Measurements from ENCODE around the gene F10. TPM values are rescaled to one million over a fixed set of nuclear protein-coding genes. Genes with fewer than 3 reads are reported as not detected.

Gene F10
- total and polyA plus RNA-seq, 2 donors (not counting 3 experiments of a cell fraction or from before 2014, with no cell fraction given), result 0.25 TPM; not detected in 1

DNA sequence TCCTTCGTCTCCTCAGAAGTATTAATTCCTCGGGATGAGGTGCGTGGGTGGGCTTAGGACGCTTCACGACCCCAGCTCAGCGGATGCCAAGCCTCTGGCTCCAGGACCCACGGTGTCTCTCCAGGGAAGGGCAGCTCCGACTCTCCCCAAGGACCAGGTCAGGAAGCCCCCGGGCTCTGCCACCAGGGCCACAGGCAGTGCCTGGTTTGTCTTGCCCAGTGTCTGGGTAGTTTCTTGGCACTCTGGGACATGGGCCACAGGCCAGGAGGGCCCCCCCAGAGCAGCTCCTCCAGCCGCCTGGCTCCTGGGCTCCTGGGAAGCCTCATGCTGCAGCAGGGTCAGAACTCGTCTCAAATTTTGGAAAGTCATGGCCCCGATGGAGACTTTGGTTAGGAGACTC, 38.4 kb downstream of the F10 start:
- no peak for FAIRE-seq
- TF ChIP-seq POLR2AphosphoS5 (IDR thresholded peaks at IDR 0.05; ENCODE audit: insufficient read depth, low read depth, low read length) (no peak), GATA2 (IDR thresholded peaks at IDR 0.05; ENCODE audit: insufficient read depth, insufficient read length, low read depth, low read length) (no peak), JUN (IDR thresholded peaks at IDR 0.05; ENCODE audit: borderline replicate concordance, insufficient read depth, insufficient read length, low read depth) (no peak), POLR2A (IDR thresholded peaks at IDR 0.05; ENCODE audit: low read depth, low read length) (no peak), EZH2 (IDR thresholded peaks at IDR 0.05; ENCODE audit: borderline replicate concordance, low read depth, low read length, severe bottlenecking) (no peak), MYC (IDR thresholded peaks at IDR 0.05; ENCODE audit: low read depth, low read length) (no peak), FOS (IDR thresholded peaks at IDR 0.05; ENCODE audit: borderline replicate concordance, insufficient read depth, low read length) (no peak)
- TF ChIP-seq, protein P1, sequence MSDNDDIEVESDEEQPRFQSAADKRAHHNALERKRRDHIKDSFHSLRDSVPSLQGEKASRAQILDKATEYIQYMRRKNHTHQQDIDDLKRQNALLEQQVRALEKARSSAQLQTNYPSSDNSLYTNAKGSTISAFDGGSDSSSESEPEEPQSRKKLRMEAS (IDR thresholded peaks at IDR 0.05; ENCODE audit: insufficient read depth, insufficient read length), result no peak
- TF ChIP-seq, protein P2, sequence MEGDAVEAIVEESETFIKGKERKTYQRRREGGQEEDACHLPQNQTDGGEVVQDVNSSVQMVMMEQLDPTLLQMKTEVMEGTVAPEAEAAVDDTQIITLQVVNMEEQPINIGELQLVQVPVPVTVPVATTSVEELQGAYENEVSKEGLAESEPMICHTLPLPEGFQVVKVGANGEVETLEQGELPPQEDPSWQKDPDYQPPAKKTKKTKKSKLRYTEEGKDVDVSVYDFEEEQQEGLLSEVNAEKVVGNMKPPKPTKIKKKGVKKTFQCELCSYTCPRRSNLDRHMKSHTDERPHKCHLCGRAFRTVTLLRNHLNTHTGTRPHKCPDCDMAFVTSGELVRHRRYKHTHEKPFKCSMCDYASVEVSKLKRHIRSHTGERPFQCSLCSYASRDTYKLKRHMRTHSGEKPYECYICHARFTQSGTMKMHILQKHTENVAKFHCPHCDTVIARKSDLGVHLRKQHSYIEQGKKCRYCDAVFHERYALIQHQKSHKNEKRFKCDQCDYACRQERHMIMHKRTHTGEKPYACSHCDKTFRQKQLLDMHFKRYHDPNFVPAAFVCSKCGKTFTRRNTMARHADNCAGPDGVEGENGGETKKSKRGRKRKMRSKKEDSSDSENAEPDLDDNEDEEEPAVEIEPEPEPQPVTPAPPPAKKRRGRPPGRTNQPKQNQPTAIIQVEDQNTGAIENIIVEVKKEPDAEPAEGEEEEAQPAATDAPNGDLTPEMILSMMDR (IDR thresholded peaks at IDR 0.05; ENCODE audit: extremely low read depth in 1 of 2, insufficient read depth in 1 of 2, low read depth in 1 of 2, low read length in 2 of 2), result no peak
- Histone ChIP-seq H3K36me3 (ENCODE audit: control insufficient read depth in 2 of 2, extremely low read depth in 1 of 2, insufficient read depth in 2 of 2, low read length in 2 of 2) (no peaks in the 10 kb centered on the region), H3K4me3 (replicated peaks in 1 of 3; ENCODE audit: insufficient read depth in 1 of 3, low read depth in 1 of 3, low read length in 3 of 3) (no peak overlapping the region), H3K4me2 (ENCODE audit: insufficient read depth, low read length) (no peak overlapping the region), H3K9me1 (replicated peaks; ENCODE audit: control insufficient read depth, extremely low read depth, insufficient read depth, low read length) (no peaks in the 10 kb centered on the region), H3K27me3 (ENCODE audit: control insufficient read depth in 2 of 2, insufficient read depth in 2 of 2, low read length in 2 of 2) (peaks cover 2% of the 10 kb centered on the region in 2 experiments), H3K4me1 (ENCODE audit: control insufficient read depth, extremely low read depth, insufficient read depth, low read length) (no peaks in the 10 kb centered on the region), H3K9me3 (replicated peaks; ENCODE audit: control insufficient read depth, insufficient read depth, low read length) (no peaks in the 10 kb centered on the region), H4K20me1 (replicated peaks; ENCODE audit: control insufficient read depth, extremely low read depth, insufficient read depth, low read length) (no peaks in the 10 kb centered on the region), H3K9ac (replicated peaks; ENCODE audit: extremely low read depth, insufficient read depth, low read length) (no peak overlapping the region), H2AFZ (ENCODE audit: low read depth, low read length) (no peak overlapping the region), H3K27ac (ENCODE audit: insufficient read depth, low read depth, low read length) (no peak overlapping the region), H3K79me2 (ENCODE audit: control insufficient read depth, insufficient read depth, low read length) (no peaks in the 10 kb centered on the region)
- intact Hi-C loops (cut with micrococcal nuclease), result no loop called here
- ChIA-PET POLR2A (no interaction called here), CTCF (no interaction called here)
- dilution Hi-C loops (cut with MboI; ENCODE audit: extremely low pct_ligation_motif_present, low sequenced_read_pairs), result no loop called here
- no TSS peak for BruUV-seq (replicated peaks)
- no peak for DNase-seq (ENCODE audit: low read depth, low spot score)

Data from endothelial cell of umbilical vein (primary cell).